Measurements from ENCODE around the gene INPP5F. TPM values are rescaled to one million over a fixed set of nuclear protein-coding genes. Genes with fewer than 3 reads are reported as not detected.
A peak's percentile ranks its signal among the peaks of the same experiment; 100 is the strongest.

Gene INPP5F
- total and polyA plus RNA-seq, 2 donors (not counting 1 experiment from before 2014, with no cell fraction given) = 11.2 to 37.5 TPM

DNA sequence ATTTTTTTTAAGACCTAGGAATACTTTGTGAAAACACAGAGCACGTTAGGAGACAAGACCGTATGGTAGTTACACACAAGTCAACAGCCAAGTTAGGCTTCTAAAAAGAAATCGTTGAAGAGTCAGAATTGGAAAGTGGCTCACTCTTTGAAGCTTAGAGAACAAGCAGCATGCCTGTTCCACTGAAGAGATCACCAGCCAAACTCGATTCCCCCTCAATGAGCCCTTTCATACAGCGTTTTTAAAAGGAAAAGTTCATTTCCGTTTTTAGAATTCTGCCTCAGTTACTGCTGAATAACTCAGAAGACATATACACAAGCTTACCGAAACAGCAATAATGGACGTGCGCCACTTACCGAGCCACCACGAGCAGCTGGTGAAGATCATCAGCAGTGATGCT lies 105.8 kb downstream of the INPP5F start:
- Mint-ChIP-seq H3K4me3 (no peak overlapping the region), H3K4me1 (no peaks in the 10 kb centered on the region), H3K27me3 (no peaks in the 10 kb centered on the region), H3K27ac (peak overlapping the region; percentile 26), H3K9me3 (ENCODE audit: insufficient read depth) (no peaks in the 10 kb centered on the region)
- intact Hi-C loops (cut with micrococcal nuclease) = no loop called here
- H3K4me2 ChIP-seq (replicated peaks; ENCODE audit: low read depth, low read length, poor library complexity, severe bottlenecking) = no peak overlapping the region
- peaks cover 35 to 79% of the 10 kb centered on the region in 2 experiments for H3K36me3 ChIP-seq (replicated peaks in 1 of 2; ENCODE audit: control extremely low read depth in 1 of 2, control insufficient read depth in 1 of 2, extremely low read depth in 1 of 2, insufficient read depth in 2 of 2, low read length in 1 of 2)
- H3K9ac ChIP-seq (ENCODE audit: low read length) = no peak overlapping the region
- TF ChIP-seq EZH2 (IDR thresholded peaks at IDR 0.05; ENCODE audit: borderline replicate concordance, insufficient read depth, low read depth, low read length, poor library complexity, severe bottlenecking) (no peak), CTCF (IDR thresholded peaks at IDR 0.05) (no peak)
- 99% methylated on average over 7 of the region's 11 CpGs for WGBS (ENCODE audit: insufficient coverage)
- no peaks in the 10 kb centered on the region for H3K4me1 ChIP-seq (ENCODE audit: control insufficient read depth in 2 of 2, insufficient read depth in 2 of 2, low read length in 2 of 2)
- POLR2A ChIA-PET = no interaction called here
- no peak overlapping the region for H3K27ac ChIP-seq (ENCODE audit: low read length in 2 of 2)
- CTCF ChIA-PET = interaction anchor here (0.6 kb wide), 1 partner anchor 284 kb away, joined by 3 read pairs; no protein-coding TSS in a partner anchor
- no peaks in the 10 kb centered on the region for H3K9me3 ChIP-seq (ENCODE audit: control extremely low read depth in 1 of 3, control insufficient read depth in 2 of 3, insufficient read depth in 1 of 3, low read length in 2 of 3)
- DNase-seq (no peak), ATAC-seq (ENCODE audit: low read depth) (no peak)
- no peak overlapping the region for H2AFZ ChIP-seq (ENCODE audit: insufficient read depth, low read depth, low read length, poor library complexity, severe bottlenecking)
- no peaks in the 10 kb centered on the region for H4K20me1 ChIP-seq (ENCODE audit: control insufficient read depth, insufficient read depth, low read length, poor library complexity, severe bottlenecking)
- no peaks in the 10 kb centered on the region for H3K27me3 ChIP-seq (replicated peaks in 1 of 4; ENCODE audit: control extremely low read depth in 1 of 4, control insufficient read depth in 3 of 4, insufficient read depth in 4 of 4, low read length in 3 of 4)
- no peaks in the 10 kb centered on the region for H3K79me2 ChIP-seq (ENCODE audit: control insufficient read depth, insufficient read depth, low read length)
- no peak overlapping the region for H3K4me3 ChIP-seq (ENCODE audit: control extremely low read depth in 1 of 5, extremely low read depth in 1 of 5, insufficient read depth in 1 of 5, low read depth in 2 of 5, low read length in 4 of 5)

- TF ChIP-seq EZH2 (IDR thresholded peaks at IDR 0.05; ENCODE audit: borderline replicate concordance, insufficient read depth, low read depth, low read length, poor library complexity, severe bottlenecking) (no peak), CTCF (IDR thresholded peaks at IDR 0.05) (no peak)
- Mint-ChIP-seq H3K9me3 (ENCODE audit: insufficient read depth) (no peaks in the 10 kb centered on the region), H3K4me3 (no peak overlapping the region), H3K27ac (no peak overlapping the region), H3K27me3 (no peaks in the 10 kb centered on the region), H3K4me1 (no peaks in the 10 kb centered on the region)
- Histone ChIP-seq H3K27me3 (replicated peaks in 1 of 4; ENCODE audit: control extremely low read depth in 1 of 4, control insufficient read depth in 3 of 4, insufficient read depth in 4 of 4, low read length in 3 of 4) (no peaks in the 10 kb centered on the region), H2AFZ (ENCODE audit: insufficient read depth, low read depth, low read length, poor library complexity, severe bottlenecking) (no peak overlapping the region), H3K9me3 (ENCODE audit: control extremely low read depth in 1 of 3, control insufficient read depth in 2 of 3, insufficient read depth in 1 of 3, low read length in 2 of 3) (no peaks in the 10 kb centered on the region), H3K36me3 (replicated peaks in 1 of 2; ENCODE audit: control extremely low read depth in 1 of 2, control insufficient read depth in 1 of 2, extremely low read depth in 1 of 2, insufficient read depth in 2 of 2, low read length in 1 of 2) (peaks cover 27 to 88% of the 10 kb centered on the region in 2 experiments), H3K79me2 (ENCODE audit: control insufficient read depth, insufficient read depth, low read length) (no peaks in the 10 kb centered on the region), H3K9ac (ENCODE audit: low read length) (no peak overlapping the region), H3K4me1 (ENCODE audit: control insufficient read depth in 2 of 2, insufficient read depth in 2 of 2, low read length in 2 of 2) (no peaks in the 10 kb centered on the region), H3K27ac (ENCODE audit: low read length in 2 of 2) (peak overlapping the region in 1 of 2 donors; percentile 47), H3K4me3 (ENCODE audit: control extremely low read depth in 1 of 5, extremely low read depth in 1 of 5, insufficient read depth in 1 of 5, low read depth in 2 of 5, low read length in 4 of 5) (no peak overlapping the region), H3K4me2 (replicated peaks; ENCODE audit: low read depth, low read length, poor library complexity, severe bottlenecking) (no peak overlapping the region), H4K20me1 (ENCODE audit: control insufficient read depth, insufficient read depth, low read length, poor library complexity, severe bottlenecking) (no peaks in the 10 kb centered on the region)
- DNase-seq = no peak
- POLR2A ChIA-PET = no interaction called here
- intact Hi-C loops (cut with micrococcal nuclease) = no loop called here
- no peak for ATAC-seq (ENCODE audit: low read depth)
- WGBS (ENCODE audit: insufficient coverage) = no CpG with 5 or more reads among the region's 2 CpGs
- CTCF ChIA-PET = no interaction called here
Observed at GRCh38 chr10:119832951-119833350, 107.1 kb downstream of the INPP5F start.

Data from B cell (primary cell).